MM.1S (cell line): ENCODE results near the gene NR6A1.

ENCODE experiments used
- DNase-seq: peaks from one replicate; pipeline ENCODE4 v3.0.0-alpha.2; 2015
- H2AFZ ChIP-seq: fragments of 300-600 bp; sonication (generic); 2 replicates; pipeline ENCODE4 v1.6.0; 2016; ENCODE audit warnings: antibody characterized with exemption, low read length
- H3F3A ChIP-seq: fragments of 300-600 bp; sonication (generic); 2 replicates; pipeline ENCODE4 v1.6.1; 2016; ENCODE audit warnings: mild to moderate bottlenecking, antibody characterized with exemption, low read length, moderate library complexity, mixed read lengths; ENCODE audit not compliant: insufficient read depth
- H3K27ac ChIP-seq: fragments of 300-600 bp; sonication (generic); 2 replicates; pipeline ENCODE4 v1.5.1; 2016; ENCODE audit warnings: mild to moderate bottlenecking, low read length
- H3K27me3 ChIP-seq: fragments of 300-600 bp; sonication (generic); replicated peaks from 2 replicates; pipeline ENCODE4 v1.6.0; 2016; ENCODE audit warnings: low read length; ENCODE audit not compliant: insufficient read depth
- H3K36me3 ChIP-seq: fragments of 300-600 bp; sonication (generic); replicated peaks from 2 replicates; pipeline ENCODE4 v1.6.1; 2016; ENCODE audit warnings: mild to moderate bottlenecking, low read length, mixed read lengths; ENCODE audit not compliant: insufficient read depth
- H3K4me1 ChIP-seq: fragments of 300-600 bp; sonication (generic); 2 replicates; pipeline ENCODE4 v1.6.1; 2016; ENCODE audit warnings: low read length, mixed read lengths
- H3K4me2 ChIP-seq: fragments of 300-600 bp; sonication (generic); 2 replicates; pipeline ENCODE4 v1.6.0; 2016; ENCODE audit warnings: low read depth, low read length
- H3K4me3 ChIP-seq: fragments of 300-600 bp; sonication (generic); 2 replicates; pipeline ENCODE4 v1.5.1; 2016; ENCODE audit warnings: low read length, mixed read lengths
- H3K79me2 ChIP-seq: fragments of 300-600 bp; sonication (generic); 2 replicates; pipeline ENCODE4 v1.6.1; 2016; ENCODE audit warnings: mixed run types, low read length, mixed read lengths
- H3K9ac ChIP-seq: fragments of 300-600 bp; sonication (generic); 2 replicates; pipeline ENCODE4 v1.6.1; 2016; ENCODE audit warnings: low read length, mixed read lengths
- H3K9me2 ChIP-seq: fragments of 300-600 bp; sonication (generic); replicated peaks from 2 replicates; pipeline ENCODE4 v1.6.1; 2016; ENCODE audit warnings: mild to moderate bottlenecking, low read length, mixed read lengths; ENCODE audit not compliant: insufficient read depth
- H3K9me3 ChIP-seq: fragments of 300-600 bp; sonication (generic); replicated peaks from 2 replicates; pipeline ENCODE4 v1.6.1; 2016; ENCODE audit warnings: mild to moderate bottlenecking, low read length, mixed read lengths; ENCODE audit not compliant: insufficient read depth
- H4K20me1 ChIP-seq: fragments of 300-600 bp; sonication (generic); 2 replicates; pipeline ENCODE4 v1.6.1; 2016; ENCODE audit warnings: mild to moderate bottlenecking, low read length, moderate library complexity, mixed read lengths; ENCODE audit not compliant: insufficient read depth
- CTCF ChIP-seq: fragments of 300-600 bp; sonication (generic); IDR thresholded peaks from 2 replicates; pipeline ENCODE4 v1.5.1; 2016; ENCODE audit warnings: antibody characterized with exemption, low read length, mixed read lengths
- EZH2 ChIP-seq: fragments of 300-600 bp; sonication (generic); optimal IDR thresholded peaks from 2 replicates; pipeline ENCODE3; 2017; ENCODE audit warnings: low read depth, mild to moderate bottlenecking, antibody characterized with exemption, low read length, mixed read lengths
- EZH2phosphoT487 ChIP-seq: fragments of 300-600 bp; sonication (generic); IDR thresholded peaks from 2 replicates; pipeline ENCODE4 v1.6.1; 2018; ENCODE audit warnings: antibody characterized with exemption, low read length

The NR6A1 gene

GRCh38 chr9:124645274-124645673, 125.8 kb downstream of the NR6A1 start:
- no peaks in the 10 kb centered on the region for H3K79me2 ChIP-seq

GRCh38 chr9:124639637-124640036, 131.5 kb downstream of the NR6A1 start:
- Histone ChIP-seq H3K9me2 (no peaks in the 10 kb centered on the region), H3K4me3 (no peak overlapping the region), H3K9ac (no peak overlapping the region), H4K20me1 (no peaks in the 10 kb centered on the region), H3K4me1 (no peaks in the 10 kb centered on the region), H3K4me2 (no peak overlapping the region), H3F3A (no peaks in the 10 kb centered on the region), H3K36me3 (no peaks in the 10 kb centered on the region), H3K9me3 (no peaks in the 10 kb centered on the region), H2AFZ (no peak overlapping the region), H3K27ac (no peak overlapping the region), H3K79me2 (no peaks in the 10 kb centered on the region), H3K27me3 (no peaks in the 10 kb centered on the region)
- TF ChIP-seq EZH2phosphoT487 (no peak), EZH2 (no peak)
- no peak for DNase-seq

More at GRCh38 chr9:124645274-124645673, 125.8 kb downstream of the NR6A1 start:
- no peak for DNase-seq
- Histone ChIP-seq H2AFZ (no peak overlapping the region), H3K9me3 (no peaks in the 10 kb centered on the region), H3K36me3 (no peaks in the 10 kb centered on the region), H3K4me1 (no peaks in the 10 kb centered on the region), H4K20me1 (no peaks in the 10 kb centered on the region), H3K4me2 (no peak overlapping the region), H3K27me3 (no peaks in the 10 kb centered on the region), H3K4me3 (no peak overlapping the region), H3K9me2 (no peaks in the 10 kb centered on the region), H3F3A (no peaks in the 10 kb centered on the region), H3K9ac (no peak overlapping the region), H3K27ac (no peak overlapping the region)
- TF ChIP-seq EZH2phosphoT487 = no peak
- no peak for TF ChIP-seq CTCF
- no peak for TF ChIP-seq EZH2

GRCh38 chr9:124635285-124635684, 135.8 kb downstream of the NR6A1 start:
- DNase-seq = no peak
- no peak overlapping the region for H3K4me2 ChIP-seq
- H3K9ac ChIP-seq = no peak overlapping the region
- H3F3A ChIP-seq = no peaks in the 10 kb centered on the region
- H4K20me1 ChIP-seq = no peaks in the 10 kb centered on the region
- no peaks in the 10 kb centered on the region for H3K36me3 ChIP-seq
- no peaks in the 10 kb centered on the region for H3K27me3 ChIP-seq
- H3K9me2 ChIP-seq = no peaks in the 10 kb centered on the region
- H3K9me3 ChIP-seq = no peaks in the 10 kb centered on the region
- H3K27ac ChIP-seq = no peak overlapping the region
- H2AFZ ChIP-seq = no peak overlapping the region
- no peaks in the 10 kb centered on the region for H3K79me2 ChIP-seq
- no peak overlapping the region for H3K4me3 ChIP-seq
- H3K4me1 ChIP-seq = no peaks in the 10 kb centered on the region
- TF ChIP-seq CTCF = no peak
- TF ChIP-seq EZH2 = no peak
- TF ChIP-seq EZH2phosphoT487 = no peak

GRCh38 chr9:124632077-124632621, 139.0 kb downstream of the NR6A1 start:
- H3K4me3 ChIP-seq = no peak overlapping the region
- H3K9me3 ChIP-seq = no peaks in the 10 kb centered on the region
- H3K79me2 ChIP-seq = no peaks in the 10 kb centered on the region
- no peaks in the 10 kb centered on the region for H3K4me1 ChIP-seq
- no peak overlapping the region for H3K27ac ChIP-seq
- no peaks in the 10 kb centered on the region for H3K36me3 ChIP-seq
- DNase-seq = no peak
- TF ChIP-seq CTCF (no peak), EZH2 (no peak), EZH2phosphoT487 (no peak)
- no peaks in the 10 kb centered on the region for H3K9me2 ChIP-seq
- H3K27me3 ChIP-seq = no peaks in the 10 kb centered on the region
- no peaks in the 10 kb centered on the region for H3F3A ChIP-seq
- H3K9ac ChIP-seq = no peak overlapping the region
- no peak overlapping the region for H3K4me2 ChIP-seq
- no peaks in the 10 kb centered on the region for H4K20me1 ChIP-seq
- no peak overlapping the region for H2AFZ ChIP-seq
